Activated CD8-positive, alpha-beta T cell treated with anti-CD3 and anti-CD28 coated beads for 36 hours (primary cell): Measurements from ENCODE around the gene HEXA. TPM values are rescaled to one million over a fixed set of nuclear protein-coding genes. Genes with fewer than 3 reads are reported as not detected.

ENCODE experiments used
- ATAC-seq: fragments of 200-7000 bp; cut with Tn5 transposase; one replicate; pipeline ENCODE4 v1.10.0; 2021; ENCODE audit warnings: mild to moderate bottlenecking, moderate library complexity
- CTCF ChIA-PET: fragments of 350-600 bp; sonication (Branson Sonifier 250); formaldehyde crosslinking; loops from one replicate; lab custom pipeline; 2021; ENCODE audit warnings: antibody characterized with exemption; lab: Charles Lee
- POLR2A ChIA-PET: fragments of 350-600 bp; sonication (Branson Sonifier 250); formaldehyde crosslinking; loops from one replicate; lab custom pipeline; 2021; ENCODE audit warnings: antibody characterized with exemption; lab: Charles Lee
- DNase-seq: peaks from one replicate; pipeline ENCODE4 v3.0.0-alpha.2; 2020
- H3K27ac Mint-ChIP-seq: one replicate; pipeline ENCODE4 v1.8.0; 2021; ENCODE audit warnings: mild to moderate bottlenecking, mixed read lengths
- H3K27me3 Mint-ChIP-seq: one replicate; pipeline ENCODE4 v1.8.0; 2021; ENCODE audit warnings: mixed read lengths
- H3K36me3 Mint-ChIP-seq: one replicate; pipeline ENCODE4 v1.8.0; 2021; ENCODE audit warnings: low read depth, mixed read lengths
- H3K4me1 Mint-ChIP-seq: one replicate; pipeline ENCODE4 v1.8.0; 2021; ENCODE audit warnings: low read depth, mixed read lengths
- H3K4me3 Mint-ChIP-seq: one replicate; pipeline ENCODE4 v1.8.0; 2021; ENCODE audit warnings: mild to moderate bottlenecking, moderate library complexity, mixed read lengths
- H3K9me3 Mint-ChIP-seq: one replicate; pipeline ENCODE4 v1.8.0; 2021; ENCODE audit warnings: mixed read lengths
- CTCF ChIP-seq: fragments of 200-600 bp; IDR thresholded peaks from one replicate; pipeline ENCODE4 v1.8.0; 2022; ENCODE audit warnings: antibody characterized with exemption, mild to moderate bottlenecking
- intact Hi-C: fragments of 100-400 bp; cut with micrococcal nuclease; formaldehyde crosslinking; loops from one replicate; pipeline ENCODE4 v1.10.0; 2022
- total RNA-seq, 2 experiments: library from RNA; stranded (reverse); gene quantifications; one replicate each; pipeline ENCODE4 v1.2.3, GENCODE V29; 2021

HEXA gene
- total RNA-seq, 2 experiments from 2014 or later: 55.8 to 66.8 TPM

- Mint-ChIP-seq H3K4me3 (no peak overlapping the region), H3K36me3 (no peaks in the 10 kb centered on the region), H3K27me3 (no peaks in the 10 kb centered on the region), H3K27ac (no peak overlapping the region), H3K4me1 (no peaks in the 10 kb centered on the region), H3K9me3 (no peaks in the 10 kb centered on the region)
- POLR2A ChIA-PET: interaction anchor here (1.0 to 1.2 kb wide), 2 partner anchors 86 to 200 kb away, joined by 3 read pairs; no protein-coding TSS in a partner anchor
- ATAC-seq: no peak
- no peak for TF ChIP-seq CTCF
- DNase-seq: no peak
- CTCF ChIA-PET: interaction anchor here (0.9 to 1.7 kb wide), 2 partner anchors 15 to 211 kb away, joined by 3 to 4 read pairs; no protein-coding TSS in a partner anchor
- intact Hi-C loops: no loop called here
Observed at GRCh38 chr15:72389231-72389630, 13.4 kb upstream of the HEXA start.

GRCh38 chr15:72387741-72388140 is 11.9 kb upstream of the HEXA start:
- intact Hi-C loops: no loop called here
- H3K27me3 Mint-ChIP-seq: no peaks in the 10 kb centered on the region
- H3K27ac Mint-ChIP-seq: no peak overlapping the region
- no peak for ATAC-seq
- CTCF ChIA-PET: no interaction called here
- no peak for DNase-seq
- no peaks in the 10 kb centered on the region for H3K9me3 Mint-ChIP-seq
- TF ChIP-seq CTCF: no peak
- no peaks in the 10 kb centered on the region for H3K4me1 Mint-ChIP-seq
- POLR2A ChIA-PET: no interaction called here
- H3K4me3 Mint-ChIP-seq: no peak overlapping the region
- no peaks in the 10 kb centered on the region for H3K36me3 Mint-ChIP-seq

- no peak overlapping the region for H3K27ac Mint-ChIP-seq
- H3K27me3 Mint-ChIP-seq: no peaks in the 10 kb centered on the region
- intact Hi-C loops: no loop called here
- peaks cover 3% of the 10 kb centered on the region for H3K4me1 Mint-ChIP-seq
- no peak for TF ChIP-seq CTCF
- ATAC-seq (no peak), DNase-seq (no peak)
- POLR2A ChIA-PET: no interaction called here
- no peaks in the 10 kb centered on the region for H3K9me3 Mint-ChIP-seq
- no peaks in the 10 kb centered on the region for H3K36me3 Mint-ChIP-seq
- H3K4me3 Mint-ChIP-seq: no peak overlapping the region
- CTCF ChIA-PET: interaction anchor here (0.7 to 1.5 kb wide), 5 partner anchors 9 to 91 kb away, joined by 3 to 4 read pairs (median 3); no protein-coding TSS in a partner anchor
Observed at GRCh38 chr15:72382146-72382545, 6.3 kb upstream of the HEXA start.

GRCh38 chr15:72380743-72381142 is 4.9 kb upstream of the HEXA start:
- CTCF ChIA-PET: no interaction called here

More at GRCh38 chr15:72380743-72381142, 4.9 kb upstream of the HEXA start:
- H3K4me3 Mint-ChIP-seq: no peak overlapping the region
- H3K27ac Mint-ChIP-seq: no peak overlapping the region
- no peak for TF ChIP-seq CTCF
- intact Hi-C loops: no loop called here
- ATAC-seq (no peak), DNase-seq (no peak)
- H3K4me1 Mint-ChIP-seq: peaks cover 8% of the 10 kb centered on the region
- peaks cover 2% of the 10 kb centered on the region for H3K27me3 Mint-ChIP-seq
- H3K36me3 Mint-ChIP-seq: peaks cover 2% of the 10 kb centered on the region
- no peaks in the 10 kb centered on the region for H3K9me3 Mint-ChIP-seq
- POLR2A ChIA-PET: interaction anchor here (1.3 kb wide), 1 partner anchor 13 kb away, joined by 3 read pairs; no protein-coding TSS in a partner anchor
